Left hindlimb (tissue), 1 donor: Measurements from ENCODE around the gene DUSP8.
"Not testable (repeated sequence)": the region's sequence is repeated elsewhere in the genome, so short reads cannot be mapped to it uniquely, and the experiment has no call there.

ENCODE experiments used
- DNase-seq: peaks from one replicate; pipeline ENCODE4 v3.0.0-alpha.2; 2018

DUSP8 gene

GRCh38 chr11:1589191-1589963 lies 17.3 kb upstream of the DUSP8 start:
- DNase-seq = not testable (repeated sequence)

- DNase-seq = no peak
These were observed 14.6 kb upstream of the DUSP8 start for GRCh38 chr11:1586699-1587098.

GRCh38 chr11:1584661-1585370 lies 12.7 kb upstream of the DUSP8 start, which contains the start of gene KRTAP5-1:
Gene KRTAP5-1 (minus strand): TSS chr11:1585283. CDS start chr11:1585249, 34 bp downstream.
- not testable (repeated sequence) for DNase-seq

- DNase-seq = not testable (repeated sequence)
These were observed 10.8 kb upstream of the DUSP8 start for GRCh38 chr11:1582909-1583308.

- no peak for DNase-seq
These were observed 9.9 kb upstream of the DUSP8 start for GRCh38 chr11:1581976-1582375.

- DNase-seq = no peak
These were observed 4.8 kb upstream of the DUSP8 start for GRCh38 chr11:1576825-1577224.

GRCh38 chr11:1575756-1576155 lies 3.7 kb upstream of the DUSP8 start:
- DNase-seq = not testable (repeated sequence)

- no peak for DNase-seq
These were observed 2.8 kb upstream of the DUSP8 start for GRCh38 chr11:1574933-1575242.

- no peak for DNase-seq
These were observed 2.3 kb upstream of the DUSP8 start for GRCh38 chr11:1574238-1574932.

GRCh38 chr11:1573903-1574237 lies 1.8 kb upstream of the DUSP8 start:
- DNase-seq = no peak

- no peak for DNase-seq
These were observed 1.2 kb upstream of the DUSP8 start for GRCh38 chr11:1573077-1573902.

GRCh38 chr11:1571760-1572196 lies 293 bp downstream of the DUSP8 start:
- no peak for DNase-seq

GRCh38 chr11:1570896-1571759 lies 943 bp downstream of the DUSP8 start:
- DNase-seq = no peak

- DNase-seq = no peak
These were observed 1.6 kb downstream of the DUSP8 start for GRCh38 chr11:1570531-1570895.

- no peak for DNase-seq
These were observed 2.0 kb downstream of the DUSP8 start for GRCh38 chr11:1570001-1570453.

GRCh38 chr11:1569251-1569780 lies 2.8 kb downstream of the DUSP8 start:
- DNase-seq = no peak

- DNase-seq = no peak
These were observed 3.6 kb downstream of the DUSP8 start for GRCh38 chr11:1568441-1568911.

GRCh38 chr11:1567721-1568100 lies 4.4 kb downstream of the DUSP8 start:
- no peak for DNase-seq

- peak; percentile 22 for DNase-seq
These were observed 4.9 kb downstream of the DUSP8 start for GRCh38 chr11:1567052-1567720.

- DNase-seq = no peak
These were observed 5.6 kb downstream of the DUSP8 start for GRCh38 chr11:1566381-1567051.
